ENCODE results near the gene SH3RF3. TPM values are rescaled to one million over a fixed set of nuclear protein-coding genes. Genes with fewer than 3 reads are reported as not detected.

SH3RF3 gene
- total RNA-seq, 1 experiment from 2014 or later: not detected

DNA sequence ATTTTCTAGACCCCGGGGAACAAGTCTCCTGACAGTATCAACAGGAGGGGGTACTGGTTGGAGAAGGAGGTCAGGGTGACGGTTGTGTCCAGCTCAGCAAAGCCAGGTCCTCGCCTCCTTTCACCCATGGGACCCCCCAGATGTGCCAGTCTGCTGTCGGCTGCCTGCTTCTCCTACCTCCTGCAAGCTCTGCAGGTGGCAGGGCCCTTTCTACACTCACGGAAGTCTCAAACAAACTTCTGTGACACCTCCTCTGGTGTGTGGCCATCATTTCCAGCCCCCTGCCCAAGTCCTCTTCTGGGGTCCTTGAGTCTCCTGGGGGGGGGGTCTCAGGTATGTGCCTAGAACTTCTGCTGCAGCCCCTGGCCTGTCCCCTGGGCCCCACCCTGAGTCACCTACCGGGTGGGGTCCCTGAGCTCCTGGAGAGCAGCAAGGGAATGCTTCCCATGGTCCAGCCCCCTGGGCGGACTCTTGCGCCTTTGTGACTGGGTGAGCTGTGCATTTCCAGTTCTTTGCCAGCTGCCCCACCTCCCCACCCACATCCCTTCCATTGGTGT, 12.8 kb downstream of the SH3RF3 start (continued):
- no peak for TF ChIP-seq CTCF (IDR thresholded peaks at IDR 0.05 in 2 of 3, conservative IDR thresholded peaks at IDR 0.05 in 1 of 3; ENCODE audit: borderline replicate concordance in 1 of 3, insufficient read depth in 1 of 3, low read depth in 2 of 3, low read length in 2 of 3)
- no peak for TF ChIP-seq FOSL1 (IDR thresholded peaks at IDR 0.05; ENCODE audit: low read depth)
- TF ChIP-seq YY1 (IDR thresholded peaks at IDR 0.05; ENCODE audit: extremely low read depth, insufficient replicate concordance, low read depth, low read length): no peak
- no peak for TF ChIP-seq CEBPB (IDR thresholded peaks at IDR 0.05; ENCODE audit: low read depth)
- TF ChIP-seq SRF (IDR thresholded peaks at IDR 0.05; ENCODE audit: low read depth): no peak

- ChIA-PET RAD21 (ENCODE audit: low non-redundant PET in 1 of 2, low total read pairs in 2 of 2, uncharacterized antibody in 2 of 2, unreplicated experiment in 2 of 2) (no interaction called here), POLR2A (no interaction called here), CTCF (no interaction called here)
- Histone ChIP-seq H4K20me1 (ENCODE audit: insufficient read depth) (no peaks in the 10 kb centered on the region), H3K9ac (ENCODE audit: low read length) (no peak overlapping the region), H2AFZ (ENCODE audit: low read depth, low read length, poor library complexity, severe bottlenecking) (no peak overlapping the region), H3K27me3 (ENCODE audit: insufficient read depth, low read length) (peaks cover 3% of the 10 kb centered on the region; the same call in 1 of the 2 replicates), H3K36me3 (ENCODE audit: control insufficient read depth in 1 of 2, insufficient read depth in 2 of 2, low read length in 2 of 2) (no peaks in the 10 kb centered on the region), H3K27ac (ENCODE audit: low read depth, low read length) (no peak overlapping the region), H3K4me2 (ENCODE audit: low read length) (no peak overlapping the region), H3K79me2 (ENCODE audit: insufficient read depth, low read length) (no peaks in the 10 kb centered on the region), H3K9me2 (ENCODE audit: insufficient read depth) (no peaks in the 10 kb centered on the region), H3K9me3 (ENCODE audit: control insufficient read depth in 1 of 2, insufficient read depth in 1 of 2, low read depth in 1 of 2, low read length in 2 of 2) (no peaks in the 10 kb centered on the region), H3K4me3 (replicated peaks in 1 of 2; ENCODE audit: low read depth in 1 of 2, low read length in 2 of 2) (no peak overlapping the region), H3K4me1 (ENCODE audit: control insufficient read depth in 1 of 2, insufficient read depth in 2 of 2, low read length in 2 of 2) (peaks cover 0 to 4% of the 10 kb centered on the region in 2 experiments; a peak in 1 of 4 replicates)
- ATAC-seq (no peak), DNase-seq (ENCODE audit: low read depth, low spot score) (no peak)
- BruUV-seq (replicated peaks): no TSS peak
- TF ChIP-seq CEBPB (IDR thresholded peaks at IDR 0.05; ENCODE audit: low read depth): no peak
- TF ChIP-seq, protein P1, sequence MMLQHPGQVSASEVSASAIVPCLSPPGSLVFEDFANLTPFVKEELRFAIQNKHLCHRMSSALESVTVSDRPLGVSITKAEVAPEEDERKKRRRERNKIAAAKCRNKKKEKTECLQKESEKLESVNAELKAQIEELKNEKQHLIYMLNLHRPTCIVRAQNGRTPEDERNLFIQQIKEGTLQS (IDR thresholded peaks at IDR 0.05): no peak
- TF ChIP-seq SRF (IDR thresholded peaks at IDR 0.05; ENCODE audit: low read depth): no peak
- TF ChIP-seq ZNF274 (IDR thresholded peaks at IDR 0.05; ENCODE audit: low read depth, low read length): no peak
- TF ChIP-seq EZH2 (IDR thresholded peaks at IDR 0.05): no peak
- no peak for TF ChIP-seq POLR2A (IDR thresholded peaks at IDR 0.05; ENCODE audit: borderline replicate concordance, extremely low read depth, insufficient read depth, insufficient read length)
- TF ChIP-seq REST (IDR thresholded peaks at IDR 0.05; ENCODE audit: low read depth): no peak
- no peak for TF ChIP-seq ELF1 (IDR thresholded peaks at IDR 0.05; ENCODE audit: borderline replicate concordance, low read depth)
- no peak for TF ChIP-seq YY1 (IDR thresholded peaks at IDR 0.05; ENCODE audit: extremely low read depth, insufficient replicate concordance, low read depth, low read length)
- no peak for TF ChIP-seq SP1 (IDR thresholded peaks at IDR 0.05; ENCODE audit: low read depth)
- no peak for TF ChIP-seq CBX3 (IDR thresholded peaks at IDR 0.05; ENCODE audit: low read depth)
- no peak for TF ChIP-seq RAD21 (IDR thresholded peaks at IDR 0.05; ENCODE audit: low read depth)
- intact Hi-C loops (cut with micrococcal nuclease): no loop called here
Observed at GRCh38 chr2:109142416-109143210, 13.6 kb downstream of the SH3RF3 start.

Measured in HCT116 (cell line).